Ishikawa (cell line): ENCODE data around the gene DENND5B.

Experiments
- CEBPB ChIP-seq: IDR thresholded peaks from 2 replicates; pipeline ENCODE4 v1.6.1; 2012
- CREB1 ChIP-seq: IDR thresholded peaks from 2 replicates; pipeline ENCODE4 v1.6.1; 2012; ENCODE audit warnings: low read depth
- EGR1 ChIP-seq: IDR thresholded peaks from 2 replicates; pipeline ENCODE4 v1.6.1; 2012
- EP300 ChIP-seq: IDR thresholded peaks from 2 replicates; pipeline ENCODE4 v1.6.1; 2012; ENCODE audit warnings: borderline replicate concordance
- RAD21 ChIP-seq: IDR thresholded peaks from 2 replicates; pipeline ENCODE4 v1.6.1; 2012; ENCODE audit warnings: low read depth
- REST ChIP-seq: IDR thresholded peaks from 2 replicates; pipeline ENCODE4 v1.6.1; 2012; ENCODE audit warnings: low read depth, mild to moderate bottlenecking
- TAF1 ChIP-seq: IDR thresholded peaks from 2 replicates; pipeline ENCODE4 v1.6.1; 2012; ENCODE audit warnings: low read depth, mild to moderate bottlenecking
- TEAD4 ChIP-seq: IDR thresholded peaks from 2 replicates; pipeline ENCODE4 v1.6.1; 2012
- YY1 ChIP-seq: IDR thresholded peaks from 2 replicates; pipeline ENCODE4 v1.6.1; 2012; ENCODE audit warnings: low read depth
- TF ChIP-seq, protein P1 (sequence below): IDR thresholded peaks from 2 replicates; pipeline ENCODE4 v1.6.1; 2012

DNA sequence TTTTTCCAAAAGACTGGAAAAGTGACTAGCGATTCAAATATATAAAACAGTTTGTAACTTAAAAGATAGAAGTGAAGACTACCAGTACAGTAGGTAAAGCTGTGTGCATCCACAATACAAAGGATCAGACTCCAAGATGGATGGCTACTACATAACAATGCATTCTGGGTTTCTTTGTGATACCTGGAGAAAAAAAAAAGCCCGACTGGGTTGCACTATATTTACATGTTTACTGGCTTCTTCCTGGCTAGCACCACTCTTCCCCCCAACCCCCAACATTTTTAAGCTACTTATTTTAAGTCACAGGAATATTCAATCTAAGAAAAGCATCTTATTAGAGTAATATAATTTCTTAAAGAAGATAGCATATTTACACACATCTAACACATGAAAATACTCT, 203.9 kb downstream of the DENND5B start:
- no peak for TF ChIP-seq EP300
- no peak for TF ChIP-seq TAF1
- no peak for TF ChIP-seq CEBPB
- no peak for TF ChIP-seq REST
- no peak for TF ChIP-seq YY1
- TF ChIP-seq EGR1 = no peak
- no peak for TF ChIP-seq RAD21
- no peak for TF ChIP-seq TEAD4
- TF ChIP-seq CREB1 = no peak
- TF ChIP-seq, protein P1, sequence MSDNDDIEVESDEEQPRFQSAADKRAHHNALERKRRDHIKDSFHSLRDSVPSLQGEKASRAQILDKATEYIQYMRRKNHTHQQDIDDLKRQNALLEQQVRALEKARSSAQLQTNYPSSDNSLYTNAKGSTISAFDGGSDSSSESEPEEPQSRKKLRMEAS = no peak
